Amygdala (tissue), 56 donors: ENCODE data around the gene IFITM1.
A peak's percentile ranks its signal among the peaks of the same experiment; 100 is the strongest.

Experiments used
- DNase-seq, 56 donors: peaks; one replicate each; lab custom pipeline; 2025; lab: John Stamatoyannopoulos, UW

IFITM1 gene

DNA sequence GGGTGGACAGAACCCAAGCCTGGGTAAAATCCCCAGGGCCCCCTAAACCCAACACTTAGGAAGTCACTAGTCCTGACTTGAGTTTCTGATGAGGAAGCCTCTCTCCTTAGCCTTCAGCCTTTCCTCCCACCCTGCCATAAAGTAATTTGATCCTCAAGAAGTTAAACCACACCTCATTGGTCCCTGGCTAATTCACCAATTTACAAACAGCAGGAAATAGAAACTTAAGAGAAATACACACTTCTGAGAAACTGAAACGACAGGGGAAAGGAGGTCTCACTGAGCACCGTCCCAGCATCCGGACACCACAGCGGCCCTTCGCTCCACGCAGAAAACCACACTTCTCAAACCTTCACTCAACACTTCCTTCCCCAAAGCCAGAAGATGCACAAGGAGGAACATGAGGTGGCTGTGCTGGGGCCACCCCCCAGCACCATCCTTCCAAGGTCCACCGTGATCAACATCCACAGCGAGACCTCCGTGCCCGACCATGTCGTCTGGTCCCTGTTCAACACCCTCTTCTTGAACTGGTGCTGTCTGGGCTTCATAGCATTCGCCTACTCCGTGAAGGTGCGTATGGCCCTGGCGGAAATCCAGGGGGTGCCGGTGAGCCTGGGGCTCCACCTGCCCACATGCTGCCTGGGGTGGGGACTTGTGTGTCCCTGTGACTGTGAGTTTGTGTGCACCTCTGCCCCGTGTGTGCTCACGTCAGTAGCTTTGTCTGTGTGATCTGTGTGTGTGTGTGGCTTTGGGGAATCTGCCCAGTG, at the start of gene IFITM1:
Gene IFITM1 (plus strand): TSS at position 254 of the 767 bp plus-strand sequence. CDS start 131 bp downstream, at position 385.
- no peak for DNase-seq

DNA sequence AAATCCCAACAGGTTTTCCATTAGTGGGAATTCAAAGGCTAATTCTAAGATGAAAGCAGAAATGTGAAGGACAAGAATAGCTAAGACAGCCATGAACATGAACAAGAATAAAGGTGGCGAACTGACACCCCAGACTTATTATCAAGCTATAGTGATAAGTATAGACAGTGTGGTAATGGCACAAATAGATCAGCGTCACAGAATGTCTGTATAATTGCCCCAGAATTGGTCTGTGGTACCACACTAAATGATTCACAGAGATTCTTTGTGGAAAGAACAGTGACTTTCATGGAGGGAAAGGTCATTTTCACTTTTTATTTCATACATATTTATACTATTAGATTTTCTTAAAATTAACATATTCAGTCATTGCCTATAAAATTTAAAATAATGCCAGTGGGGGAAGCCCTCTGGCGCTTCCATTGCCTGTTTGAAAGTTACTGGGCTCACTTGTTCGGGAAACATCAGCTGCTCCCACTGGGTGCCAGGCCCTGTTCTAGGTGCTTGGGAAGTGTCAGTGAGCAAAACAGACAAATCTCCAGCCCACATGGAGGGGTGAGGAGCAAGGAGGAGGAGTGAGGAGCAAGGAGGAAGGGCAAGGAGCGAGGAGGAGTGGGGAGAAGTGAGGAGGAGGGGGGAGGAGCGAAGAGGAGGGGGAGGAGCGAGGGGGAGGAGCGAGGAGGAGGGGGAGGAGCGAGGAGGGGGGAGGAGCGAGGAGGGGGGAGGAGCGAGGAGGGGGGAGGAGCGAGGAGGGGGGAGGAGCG, 47.0 kb upstream of the IFITM1 start:
- DNase-seq, result no peak

DNA sequence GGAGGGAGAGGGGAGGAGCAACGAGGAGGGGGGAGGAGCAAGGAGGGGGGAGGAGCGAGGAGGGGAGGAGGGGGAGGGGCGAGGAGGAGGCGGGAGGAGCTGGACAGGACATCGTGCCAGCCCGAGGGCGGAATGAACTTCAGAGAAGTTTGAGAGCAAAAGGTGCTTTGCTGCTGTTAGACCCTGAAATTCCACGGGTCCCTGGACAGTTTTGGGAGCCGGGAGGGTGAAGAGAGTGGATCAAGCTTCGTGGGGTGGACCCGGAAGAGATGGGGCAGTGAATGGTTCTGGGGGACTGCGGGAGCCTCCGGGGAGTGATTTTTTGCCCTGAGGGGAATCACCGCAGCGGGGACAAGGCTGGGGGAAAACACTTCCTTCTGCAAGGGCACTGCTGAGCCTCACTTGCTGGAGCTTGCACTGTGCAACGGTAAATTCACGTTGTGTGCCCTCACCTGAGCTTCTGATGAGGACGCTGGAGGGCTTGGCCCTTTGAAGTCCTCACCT, 46.3 kb upstream of the IFITM1 start:
- DNase-seq, result no peak

DNA sequence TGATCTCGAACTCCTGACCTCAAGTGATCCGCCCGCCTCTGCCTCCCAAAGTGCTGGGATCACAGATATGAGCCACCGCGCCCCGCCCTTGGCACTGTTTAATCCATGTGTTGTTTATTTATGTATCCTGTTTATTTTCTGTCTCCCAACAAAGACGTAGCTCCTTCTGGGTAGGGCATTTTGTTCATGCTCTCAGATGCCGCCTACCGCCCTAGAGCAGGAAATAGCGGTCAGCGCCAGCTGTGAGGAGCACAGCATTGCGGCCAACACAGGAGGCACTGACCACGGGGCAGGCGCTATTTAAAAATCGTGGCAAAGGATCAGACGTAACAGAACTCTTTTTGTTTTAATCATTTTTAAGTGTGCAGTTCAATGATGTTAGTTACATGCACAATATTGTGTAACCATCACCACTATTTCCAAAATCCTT, 45.1 kb upstream of the IFITM1 start:
- DNase-seq, result peak in 9 of 56 donors; percentile 14 to 52 (median 35)

DNA sequence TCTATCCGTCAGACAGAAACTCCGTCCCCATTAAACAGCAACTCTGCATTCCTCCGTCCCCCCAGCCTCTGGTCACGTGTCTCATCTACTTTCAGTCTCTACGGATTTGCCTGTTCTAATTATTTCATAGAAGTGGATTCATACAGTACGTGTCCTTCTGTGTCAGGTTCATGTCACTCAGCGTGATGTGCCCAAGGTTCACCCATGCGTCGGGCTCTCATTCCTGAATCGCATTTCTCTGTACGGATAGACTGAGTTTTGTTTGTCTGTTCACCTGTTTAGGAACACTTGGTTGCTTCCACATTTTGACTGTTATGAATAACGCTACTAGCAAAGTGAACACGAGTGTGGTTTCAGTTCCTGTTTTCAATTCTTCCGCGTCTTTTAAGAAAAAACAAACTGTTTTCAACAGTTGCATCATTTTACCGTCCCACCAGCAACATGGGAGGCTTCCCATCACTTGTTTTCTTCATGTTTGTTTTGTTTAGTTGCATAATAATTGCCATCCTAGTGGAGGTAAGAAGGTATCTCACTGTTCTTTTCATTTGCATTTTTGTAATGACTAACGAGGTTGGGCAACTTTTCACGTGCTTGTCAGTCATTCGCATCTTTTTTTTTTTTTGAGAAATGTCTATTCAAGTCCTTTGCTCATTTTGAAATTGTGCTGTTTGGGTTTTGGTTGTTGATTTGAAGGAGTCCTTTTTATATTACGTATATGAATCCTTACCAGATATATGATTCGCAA, 44.5 kb upstream of the IFITM1 start:
- DNase-seq, result no peak

DNA sequence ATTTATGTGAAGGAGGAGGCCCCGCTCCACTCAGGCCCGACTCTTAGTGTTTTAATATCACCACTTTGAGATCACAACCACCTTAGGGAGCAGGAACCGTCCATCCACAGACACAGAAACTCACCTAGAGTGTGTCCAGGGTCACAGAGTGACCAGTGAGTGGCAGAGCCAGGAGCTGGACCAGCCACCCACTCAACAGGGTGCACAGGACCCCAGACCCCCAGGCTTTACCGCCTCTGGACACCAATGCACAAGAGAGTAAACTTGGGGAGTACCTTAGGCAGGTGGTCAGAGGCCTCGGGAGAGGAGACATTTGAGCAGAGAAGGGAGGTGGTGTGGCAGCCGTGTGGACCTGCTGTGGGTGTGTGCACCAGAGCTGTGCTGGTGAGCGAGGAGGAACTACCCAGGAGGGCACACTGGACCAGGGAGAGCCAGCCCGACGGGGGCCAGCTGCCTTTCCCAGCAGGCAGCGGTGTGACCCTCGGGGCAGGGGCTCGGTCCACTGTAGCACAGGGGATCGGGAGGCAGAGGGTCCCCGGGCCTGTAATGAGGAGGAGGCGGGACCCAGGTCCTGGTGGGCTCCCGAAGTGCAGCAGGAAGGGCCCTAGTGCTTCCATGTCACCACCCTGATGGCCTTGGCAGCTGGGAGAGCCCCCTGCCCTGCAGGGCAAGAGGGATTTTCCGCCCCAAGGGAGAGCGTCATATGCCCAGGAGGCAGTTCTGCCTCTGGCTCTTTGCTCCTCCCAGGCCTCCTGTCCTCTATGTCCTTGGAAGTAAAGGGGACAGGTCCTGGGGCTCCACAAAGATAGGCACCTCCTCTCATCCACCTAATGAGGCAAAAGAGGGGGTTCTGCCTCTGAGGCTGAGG, 43.2 kb upstream of the IFITM1 start:
- DNase-seq, result no peak

DNA sequence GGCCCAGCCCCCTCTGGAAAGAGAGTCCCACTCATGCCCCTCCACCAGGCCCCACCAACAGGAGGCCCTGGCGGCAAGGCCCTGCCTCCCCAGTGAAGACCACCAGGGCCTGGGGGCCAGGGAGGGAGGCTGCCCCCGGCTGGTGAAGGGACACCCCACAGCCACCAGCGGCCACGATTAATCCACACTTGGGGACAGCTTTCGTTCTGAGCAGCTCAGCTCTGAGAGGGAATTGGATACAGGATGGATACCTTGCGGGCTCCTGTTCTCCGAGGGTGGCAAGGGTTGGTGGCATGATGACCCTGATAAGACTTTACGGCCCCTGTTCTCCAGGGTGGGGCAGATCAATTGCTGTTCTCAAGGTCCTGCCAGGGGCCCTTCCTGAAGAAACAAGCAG, 42.5 kb upstream of the IFITM1 start:
- no peak for DNase-seq

DNA sequence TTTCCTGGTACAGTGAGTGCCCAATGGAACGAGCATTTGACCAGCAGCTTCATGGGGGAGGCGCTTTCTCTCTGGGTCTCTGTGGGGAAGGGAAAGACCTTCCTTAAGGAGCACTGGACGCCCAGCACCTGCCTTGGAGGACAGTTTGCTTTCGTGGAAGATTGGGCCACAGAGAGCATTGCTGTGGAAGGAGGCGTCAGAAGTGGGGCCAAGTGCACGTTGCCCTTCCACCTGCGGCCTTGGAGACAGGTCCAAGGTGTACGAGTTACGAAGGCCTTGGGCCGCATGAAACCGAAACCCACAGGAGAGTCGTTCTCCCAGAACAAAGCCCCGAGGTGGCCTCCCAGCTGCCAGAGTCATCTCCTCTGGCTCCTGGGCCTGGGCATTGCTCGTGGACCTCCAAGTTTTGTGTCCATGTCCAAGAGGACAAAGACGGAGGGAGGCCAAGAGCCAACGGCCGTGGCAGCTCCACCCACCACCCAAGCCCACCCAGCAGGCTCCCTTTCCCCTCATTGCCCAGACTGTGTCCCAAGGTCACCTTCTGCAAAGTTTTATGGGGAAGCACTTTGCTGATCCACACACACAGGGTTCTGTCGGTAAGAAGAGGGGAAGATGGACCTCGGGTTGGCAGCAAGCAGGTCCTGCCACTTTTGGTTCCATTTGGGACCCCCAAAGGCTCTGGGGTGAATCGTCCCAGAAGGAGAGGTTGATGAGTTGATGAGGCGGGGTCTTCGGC, 41.5 kb upstream of the IFITM1 start:
- no peak for DNase-seq

DNA sequence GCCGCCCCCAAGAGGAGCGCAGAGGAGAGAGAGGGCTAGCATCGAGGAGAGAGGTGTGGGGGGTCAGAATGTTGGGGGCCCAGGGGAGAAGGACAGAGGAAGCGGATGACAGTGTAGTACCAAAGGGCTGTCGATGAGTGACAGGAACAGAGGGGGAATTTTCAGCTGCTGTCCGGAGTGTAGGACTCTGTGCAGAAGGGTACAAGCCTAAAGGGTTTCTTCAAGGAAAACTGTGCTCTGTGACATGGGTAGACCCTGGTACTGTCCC, 41.0 kb upstream of the IFITM1 start:
- no peak for DNase-seq

DNA sequence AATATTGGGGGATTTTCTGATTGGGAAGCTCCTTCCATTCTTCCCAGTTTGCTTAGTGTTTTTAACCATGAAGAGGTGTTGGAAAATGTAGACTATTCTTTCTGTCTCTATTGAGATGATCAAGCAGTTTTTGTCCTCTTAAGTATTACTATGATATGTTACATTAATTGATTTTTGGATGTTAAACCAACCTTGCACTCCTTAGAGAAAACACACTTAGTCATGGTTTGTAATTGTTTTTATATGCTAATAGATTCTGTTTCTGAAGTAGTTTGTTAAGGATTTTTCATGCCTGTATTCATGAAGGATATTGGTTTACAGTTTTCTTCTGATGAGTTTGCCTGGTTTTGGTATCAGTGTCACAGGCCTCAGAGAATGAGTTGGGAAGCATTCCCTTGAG, 37.6 kb upstream of the IFITM1 start:
- DNase-seq, result no peak

DNA sequence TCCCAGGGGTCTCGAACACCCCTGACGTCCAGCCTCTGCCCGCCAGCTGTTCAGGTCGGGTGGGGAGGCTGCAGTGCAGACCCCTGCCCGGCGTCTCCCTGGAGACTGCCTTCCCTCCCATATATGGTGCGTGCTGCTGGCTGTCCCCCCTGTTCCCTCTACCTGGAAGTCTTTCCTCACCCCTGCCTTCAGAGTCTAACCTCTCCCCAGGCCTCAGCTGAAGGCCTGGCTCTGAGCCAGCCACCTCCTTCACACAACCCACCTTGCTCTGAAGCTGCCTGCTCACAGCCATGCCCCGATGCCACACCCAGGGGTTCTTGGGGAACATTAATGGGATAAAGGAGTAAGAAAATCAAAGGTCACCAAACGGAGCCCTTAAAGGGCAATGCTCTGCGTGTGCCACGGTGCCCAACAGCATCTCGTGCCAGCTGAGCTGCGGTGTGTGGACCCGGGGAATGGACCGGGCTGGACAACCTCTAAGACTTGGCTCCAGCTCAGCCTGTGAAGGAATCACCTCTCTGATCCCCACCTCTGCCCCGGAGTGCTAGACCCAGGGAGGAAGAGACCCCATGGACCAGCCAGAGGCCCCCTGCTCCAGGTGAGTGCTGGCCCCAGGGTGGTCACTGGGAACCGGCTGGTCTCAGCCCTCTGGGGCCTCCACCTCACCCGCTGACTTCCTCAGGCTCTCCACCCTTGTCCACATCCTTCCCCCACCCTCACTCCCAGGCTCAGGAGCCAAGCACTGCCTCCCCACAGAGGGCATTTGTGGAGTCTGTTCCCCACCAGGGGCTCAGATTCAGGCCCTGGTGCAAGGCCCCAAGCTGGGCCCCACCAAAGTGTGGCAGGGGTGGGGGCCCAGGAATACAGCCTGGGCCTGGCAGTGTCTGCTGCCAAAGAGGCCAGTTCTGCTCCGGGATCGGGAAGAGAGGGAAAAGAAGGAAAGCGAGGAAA, 35.6 kb upstream of the IFITM1 start, which contains the start of gene NLRP6:
Gene NLRP6 (plus strand): TSS at position 407 of the 951 bp plus-strand sequence. CDS start 163 bp downstream, at position 570.
- no peak for DNase-seq

DNA sequence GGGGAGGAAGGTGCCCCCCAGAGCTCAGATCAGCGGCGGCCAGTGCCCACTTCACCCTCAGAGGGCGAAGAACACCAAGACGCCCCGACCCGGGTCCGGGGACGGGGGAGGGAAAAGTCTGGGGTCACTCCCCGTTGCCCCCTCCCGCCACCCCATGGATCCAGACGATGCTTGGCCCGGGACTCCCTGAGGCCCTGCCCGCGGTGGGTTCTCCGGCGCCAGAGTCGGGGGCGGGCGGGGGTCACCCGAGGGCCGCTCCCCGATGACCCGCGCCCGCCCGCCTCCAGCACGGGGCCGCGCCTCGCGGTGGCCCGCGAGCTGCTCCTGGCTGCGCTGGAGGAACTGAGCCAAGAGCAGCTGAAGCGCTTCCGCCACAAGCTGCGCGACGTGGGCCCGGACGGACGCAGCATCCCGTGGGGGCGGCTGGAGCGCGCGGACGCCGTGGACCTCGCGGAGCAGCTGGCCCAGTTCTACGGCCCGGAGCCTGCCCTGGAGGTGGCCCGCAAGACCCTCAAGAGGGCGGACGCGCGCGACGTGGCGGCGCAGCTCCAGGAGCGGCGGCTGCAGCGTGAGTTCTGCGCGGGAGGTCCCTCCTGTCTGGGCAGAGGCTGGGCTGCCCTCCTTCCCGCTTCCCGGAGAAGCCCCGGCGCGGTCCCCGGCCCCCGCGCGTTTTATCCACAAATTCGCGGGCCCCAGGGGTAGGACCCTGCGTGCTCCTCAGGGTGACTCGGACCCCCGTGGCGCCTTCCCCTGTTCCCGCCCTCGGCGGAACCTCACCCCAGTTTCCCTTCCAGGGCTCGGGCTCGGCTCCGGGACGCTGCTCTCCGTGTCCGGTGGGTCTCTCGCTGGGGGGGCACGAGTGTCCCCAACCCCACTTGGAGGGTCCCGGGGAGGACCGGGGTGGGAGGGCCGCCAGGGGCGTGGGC, 34.5 kb upstream of the IFITM1 start:
- DNase-seq, result no peak

DNA sequence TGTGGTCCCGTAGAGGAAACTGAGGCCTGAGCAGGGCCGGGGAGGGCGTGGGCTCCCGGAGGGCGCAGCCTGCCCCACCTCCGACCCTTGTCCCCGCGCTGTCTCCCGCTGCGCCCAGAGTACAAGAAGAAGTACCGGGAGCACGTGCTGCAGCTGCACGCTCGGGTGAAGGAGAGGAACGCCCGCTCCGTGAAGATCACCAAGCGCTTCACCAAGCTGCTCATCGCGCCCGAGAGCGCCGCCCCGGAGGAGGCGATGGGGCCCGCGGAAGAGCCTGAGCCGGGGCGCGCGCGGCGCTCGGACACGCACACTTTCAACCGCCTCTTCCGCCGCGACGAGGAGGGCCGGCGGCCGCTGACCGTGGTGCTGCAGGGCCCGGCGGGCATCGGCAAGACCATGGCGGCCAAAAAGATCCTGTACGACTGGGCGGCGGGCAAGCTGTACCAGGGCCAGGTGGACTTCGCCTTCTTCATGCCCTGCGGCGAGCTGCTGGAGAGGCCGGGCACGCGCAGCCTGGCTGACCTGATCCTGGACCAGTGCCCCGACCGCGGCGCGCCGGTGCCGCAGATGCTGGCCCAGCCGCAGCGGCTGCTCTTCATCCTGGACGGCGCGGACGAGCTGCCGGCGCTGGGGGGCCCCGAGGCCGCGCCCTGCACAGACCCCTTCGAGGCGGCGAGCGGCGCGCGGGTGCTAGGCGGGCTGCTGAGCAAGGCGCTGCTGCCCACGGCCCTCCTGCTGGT, 33.7 kb upstream of the IFITM1 start:
- DNase-seq, result no peak

DNA sequence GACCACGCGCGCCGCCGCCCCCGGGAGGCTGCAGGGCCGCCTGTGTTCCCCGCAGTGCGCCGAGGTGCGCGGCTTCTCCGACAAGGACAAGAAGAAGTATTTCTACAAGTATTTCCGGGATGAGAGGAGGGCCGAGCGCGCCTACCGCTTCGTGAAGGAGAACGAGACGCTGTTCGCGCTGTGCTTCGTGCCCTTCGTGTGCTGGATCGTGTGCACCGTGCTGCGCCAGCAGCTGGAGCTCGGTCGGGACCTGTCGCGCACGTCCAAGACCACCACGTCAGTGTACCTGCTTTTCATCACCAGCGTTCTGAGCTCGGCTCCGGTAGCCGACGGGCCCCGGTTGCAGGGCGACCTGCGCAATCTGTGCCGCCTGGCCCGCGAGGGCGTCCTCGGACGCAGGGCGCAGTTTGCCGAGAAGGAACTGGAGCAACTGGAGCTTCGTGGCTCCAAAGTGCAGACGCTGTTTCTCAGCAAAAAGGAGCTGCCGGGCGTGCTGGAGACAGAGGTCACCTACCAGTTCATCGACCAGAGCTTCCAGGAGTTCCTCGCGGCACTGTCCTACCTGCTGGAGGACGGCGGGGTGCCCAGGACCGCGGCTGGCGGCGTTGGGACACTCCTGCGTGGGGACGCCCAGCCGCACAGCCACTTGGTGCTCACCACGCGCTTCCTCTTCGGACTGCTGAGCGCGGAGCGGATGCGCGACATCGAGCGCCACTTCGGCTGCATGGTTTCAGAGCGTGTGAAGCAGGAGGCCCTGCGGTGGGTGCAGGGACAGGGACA, 32.9 kb upstream of the IFITM1 start:
- no peak for DNase-seq

DNA sequence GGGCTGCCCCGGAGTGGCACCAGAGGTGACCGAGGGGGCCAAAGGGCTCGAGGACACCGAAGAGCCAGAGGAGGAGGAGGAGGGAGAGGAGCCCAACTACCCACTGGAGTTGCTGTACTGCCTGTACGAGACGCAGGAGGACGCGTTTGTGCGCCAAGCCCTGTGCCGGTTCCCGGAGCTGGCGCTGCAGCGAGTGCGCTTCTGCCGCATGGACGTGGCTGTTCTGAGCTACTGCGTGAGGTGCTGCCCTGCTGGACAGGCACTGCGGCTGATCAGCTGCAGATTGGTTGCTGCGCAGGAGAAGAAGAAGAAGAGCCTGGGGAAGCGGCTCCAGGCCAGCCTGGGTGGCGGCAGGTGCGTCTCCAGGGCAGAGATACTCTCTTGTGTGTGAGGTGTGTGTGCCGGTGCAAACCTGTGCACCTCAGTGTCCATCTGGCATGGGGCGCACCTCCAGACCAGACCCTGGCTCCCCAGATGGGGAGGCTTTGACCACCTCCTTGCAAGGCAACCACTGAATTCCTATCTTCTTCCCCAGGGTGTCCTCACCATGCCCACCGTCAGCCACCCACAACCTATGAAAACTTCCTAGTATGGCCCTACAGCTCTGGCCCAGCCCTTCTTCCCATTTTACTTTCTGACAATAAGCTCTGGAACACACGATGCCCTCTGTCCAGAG, 32.2 kb upstream of the IFITM1 start:
- no peak for DNase-seq
